GM21723 (cell line): ENCODE results near the gene SNRNP70.
"Not testable (repeated sequence)": the region's sequence is repeated elsewhere in the genome, so short reads cannot be mapped to it uniquely, and the experiment has no call there.

Source experiments
- ATAC-seq: cut with Tn5 transposase; IDR thresholded peaks from one replicate; pipeline ENCODE4 v1.9.1; 2021; ENCODE audit warnings: mild to moderate bottlenecking, moderate library complexity; ENCODE audit not compliant: unreplicated experiment

SNRNP70 gene

DNA sequence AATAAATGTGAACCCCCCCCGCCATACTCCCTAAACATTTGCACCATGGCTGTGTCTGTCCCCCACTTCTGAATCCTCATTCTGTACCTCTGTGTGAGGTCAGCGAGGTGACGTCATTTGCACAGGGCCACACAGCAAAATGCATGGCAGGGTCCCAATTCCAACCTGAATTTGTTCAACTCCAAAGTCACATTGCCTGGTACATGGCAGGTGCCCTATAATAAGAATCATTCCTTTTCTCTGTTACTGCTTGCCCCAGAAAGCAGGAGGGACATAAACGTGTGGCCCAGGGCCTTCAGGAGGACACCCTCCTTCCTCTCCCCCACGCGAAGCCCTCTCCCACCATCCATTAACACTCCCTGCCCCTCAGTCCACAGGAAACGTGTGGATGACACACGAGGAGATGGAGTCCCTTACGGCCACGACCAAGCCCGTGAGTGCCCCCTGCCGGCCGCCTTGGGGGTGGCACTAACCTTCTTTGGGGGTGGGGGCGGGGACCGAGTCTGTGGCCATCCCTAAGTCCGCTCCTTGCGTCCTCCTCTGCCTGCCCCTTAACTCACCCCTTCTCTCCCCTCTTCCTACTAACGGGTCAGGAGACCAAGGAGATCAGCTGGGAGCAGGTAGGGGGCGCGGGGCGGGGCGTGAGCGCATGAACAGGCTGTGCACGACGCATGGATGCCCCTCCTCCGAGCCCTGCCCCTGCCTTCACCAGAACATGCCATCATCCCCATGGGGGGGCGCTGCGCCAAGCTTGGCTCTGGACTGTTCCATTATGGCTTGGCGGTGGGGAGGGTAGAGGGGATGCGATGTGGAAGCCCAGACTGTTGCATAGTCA, 60.5 kb downstream of the SNRNP70 start:
- ATAC-seq: no peak

DNA sequence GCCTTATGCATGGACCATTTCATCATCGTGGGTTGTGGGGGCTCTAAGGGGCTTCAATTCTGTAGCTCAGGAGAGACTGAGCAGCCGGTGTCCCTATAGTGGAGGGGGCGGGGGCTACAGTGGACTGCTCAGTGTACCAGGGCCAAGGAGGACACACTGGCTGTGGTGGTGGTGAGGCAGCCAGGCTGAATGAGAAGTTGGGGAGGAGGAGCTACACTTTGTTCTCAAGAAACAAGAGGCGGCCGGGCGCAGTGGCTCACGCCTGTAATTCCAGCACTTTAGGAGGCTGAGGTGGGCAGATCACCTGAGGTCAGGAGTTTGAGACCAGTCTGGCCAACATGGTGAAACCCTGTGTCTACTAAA, 61.1 kb downstream of the SNRNP70 start:
- ATAC-seq: not testable (repeated sequence)

DNA sequence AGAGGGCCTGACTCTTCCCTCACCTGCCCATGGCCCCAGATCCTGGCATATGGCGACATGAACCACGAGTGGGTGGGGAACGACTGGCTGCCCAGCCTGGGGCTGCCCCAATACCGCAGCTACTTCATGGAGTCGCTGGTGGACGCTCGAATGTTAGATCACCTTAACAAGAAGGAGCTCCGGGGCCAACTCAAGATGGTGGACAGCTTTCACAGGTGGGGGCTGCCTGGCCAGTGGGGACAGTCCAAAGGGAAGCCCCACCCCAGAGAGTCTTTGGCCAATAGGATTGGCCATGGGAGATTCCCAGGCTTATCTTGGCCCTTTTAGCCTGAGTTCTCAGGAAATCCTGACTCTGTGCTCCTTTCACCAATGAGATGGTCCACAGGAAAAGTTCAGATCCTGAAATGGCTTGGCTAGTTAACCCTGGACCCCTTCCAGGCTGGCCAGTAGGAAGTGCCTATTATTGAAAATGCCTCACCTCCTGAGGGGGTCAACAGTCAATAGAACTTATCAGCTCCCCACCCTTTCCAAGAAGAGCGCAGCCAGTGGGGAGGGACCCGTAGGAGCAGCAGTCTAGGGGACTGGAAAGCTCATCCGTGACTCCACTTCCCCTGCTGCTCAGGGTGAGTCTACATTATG, 62.9 kb downstream of the SNRNP70 start:
- no peak for ATAC-seq

DNA sequence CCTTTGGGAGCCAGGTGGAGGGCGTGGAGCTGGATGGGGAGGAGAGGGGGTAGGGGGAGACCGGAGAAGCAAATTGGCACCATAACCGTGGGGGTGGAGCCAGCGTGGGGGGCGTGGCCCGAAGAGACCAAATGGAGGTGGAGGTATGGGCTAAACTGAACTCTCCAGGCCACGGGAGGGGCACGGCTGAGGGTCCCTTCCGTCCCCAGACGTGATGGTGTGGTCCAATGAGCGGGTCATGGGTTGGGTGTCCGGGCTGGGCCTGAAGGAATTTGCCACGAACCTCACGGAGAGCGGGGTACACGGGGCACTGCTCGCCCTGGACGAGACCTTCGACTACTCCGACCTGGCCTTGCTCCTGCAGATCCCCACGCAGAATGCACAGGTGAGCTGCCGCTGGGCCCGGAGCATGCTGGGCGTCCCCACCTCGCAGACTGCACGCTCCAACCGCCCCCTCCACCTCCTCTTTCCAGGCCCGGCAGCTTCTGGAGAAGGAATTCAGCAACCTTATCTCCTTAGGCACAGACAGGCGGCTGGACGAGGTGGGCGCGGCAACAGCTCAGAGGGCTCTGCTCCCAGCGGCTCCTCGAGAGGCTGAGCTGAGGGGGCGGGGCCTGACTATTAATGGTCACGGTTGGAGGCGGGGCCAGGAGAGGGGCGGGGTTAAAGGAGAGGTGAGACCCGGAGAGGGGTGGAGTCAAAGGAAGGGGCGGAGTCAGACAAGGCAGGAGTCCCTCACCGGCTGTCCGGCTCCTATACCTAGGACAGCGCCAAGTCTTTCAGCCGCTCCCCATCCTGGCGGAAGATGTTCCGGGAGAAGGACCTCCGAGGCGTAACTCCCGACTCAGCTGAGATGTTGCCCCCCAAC, 63.8 kb downstream of the SNRNP70 start:
- no peak for ATAC-seq

GRCh38 chr19:49149652-49150105, 64.4 kb downstream of the SNRNP70 start:
- ATAC-seq: no peak

GRCh38 chr19:49150106-49150943, 65.1 kb downstream of the SNRNP70 start:
- no peak for ATAC-seq

- no peak for ATAC-seq
Observed at GRCh38 chr19:49150944-49151243, 65.6 kb downstream of the SNRNP70 start.

DNA sequence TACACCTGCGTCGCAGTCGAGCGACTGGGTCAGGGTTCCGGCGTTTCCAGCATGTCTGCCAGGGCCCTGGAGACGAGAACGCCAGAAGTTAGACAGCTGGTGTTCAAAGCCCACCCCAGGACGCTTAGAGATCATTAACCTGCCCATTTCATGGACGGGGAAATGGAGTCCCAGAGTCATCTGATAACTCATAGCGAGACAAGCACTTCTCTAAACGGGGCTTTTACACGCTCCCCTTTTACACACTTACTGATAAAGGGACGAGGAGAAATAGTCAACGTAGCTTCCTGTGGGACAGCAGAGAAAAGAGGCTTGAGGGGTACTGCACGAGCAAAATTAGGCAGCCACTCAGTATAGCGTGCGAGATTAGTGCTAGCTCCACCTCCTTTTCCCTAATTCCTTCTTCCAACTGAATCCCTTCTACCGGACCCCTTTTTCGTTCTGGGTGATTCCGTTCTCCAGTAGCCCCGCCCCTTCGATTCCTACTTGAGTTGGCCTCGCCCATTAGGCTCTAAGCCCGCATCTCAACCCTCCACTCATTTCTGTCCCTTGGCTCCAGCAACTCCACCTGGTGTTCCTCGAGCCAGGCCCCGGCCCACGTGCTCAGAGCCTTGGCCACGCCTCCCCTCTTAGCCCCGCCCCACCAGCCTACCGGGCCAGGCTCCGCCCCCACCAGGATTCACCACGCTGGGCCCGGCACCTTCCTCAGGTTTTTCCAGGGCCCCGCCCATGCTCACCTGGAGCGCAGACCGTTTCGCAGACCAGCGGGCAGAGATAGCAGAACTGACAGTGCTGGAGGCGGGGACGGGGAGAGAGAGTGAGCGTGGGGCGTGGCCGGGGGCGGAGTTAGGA, 66.2 kb downstream of the SNRNP70 start:
- ATAC-seq: no peak

GRCh38 chr19:49152119-49152550, 66.9 kb downstream of the SNRNP70 start:
- ATAC-seq: no peak

GRCh38 chr19:49153167-49153809, 68.0 kb downstream of the SNRNP70 start:
- ATAC-seq: no peak

GRCh38 chr19:49154279-49154678, 69.0 kb downstream of the SNRNP70 start:
- no peak for ATAC-seq

DNA sequence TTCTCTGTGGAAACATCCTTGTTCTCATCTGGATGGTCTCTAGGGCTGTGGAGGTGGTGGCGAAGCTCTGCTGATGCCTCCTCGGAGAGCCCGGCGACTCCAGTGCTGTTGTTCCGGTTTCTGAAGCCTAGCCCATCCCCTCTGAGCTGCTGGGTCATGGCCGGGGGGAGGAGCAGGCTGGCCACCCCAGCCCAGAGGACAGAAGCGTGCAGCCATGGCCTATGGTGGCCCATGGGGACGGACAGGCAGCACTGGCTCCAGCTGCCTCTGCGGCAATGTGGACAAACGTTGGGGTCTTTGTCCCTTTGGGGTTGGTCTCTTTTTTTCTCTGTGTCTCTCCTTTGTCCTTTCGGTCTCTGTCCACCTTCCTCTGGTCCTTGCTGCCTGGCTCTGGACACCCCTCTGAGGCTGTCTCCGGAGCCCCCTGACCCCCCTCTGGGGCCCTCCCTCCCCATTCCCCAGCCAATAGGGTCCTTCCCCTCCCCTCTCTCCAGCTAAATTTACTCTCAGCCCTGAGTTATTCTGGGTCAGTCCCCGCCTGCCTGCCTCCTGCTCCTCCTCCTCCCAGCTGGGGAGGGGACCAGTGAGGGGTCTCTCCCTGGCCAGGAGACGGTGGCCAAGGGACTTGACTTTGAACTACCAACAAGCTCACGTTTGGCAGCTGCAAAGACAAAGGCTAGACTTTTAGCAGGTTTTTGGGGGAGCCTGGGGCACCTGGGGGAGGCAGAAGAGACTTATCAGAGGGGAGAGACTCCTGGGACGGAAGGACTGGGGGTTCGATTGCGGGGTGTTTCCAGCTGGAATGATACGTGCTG, 70.0 kb downstream of the SNRNP70 start, which contains the start of gene HRC:
HRC (minus strand) TSS at position 392 of the 815 bp plus-strand sequence; CDS start at position 233, 159 bp downstream.
- no peak for ATAC-seq

GRCh38 chr19:49155820-49156346, 70.6 kb downstream of the SNRNP70 start:
- no peak for ATAC-seq

DNA sequence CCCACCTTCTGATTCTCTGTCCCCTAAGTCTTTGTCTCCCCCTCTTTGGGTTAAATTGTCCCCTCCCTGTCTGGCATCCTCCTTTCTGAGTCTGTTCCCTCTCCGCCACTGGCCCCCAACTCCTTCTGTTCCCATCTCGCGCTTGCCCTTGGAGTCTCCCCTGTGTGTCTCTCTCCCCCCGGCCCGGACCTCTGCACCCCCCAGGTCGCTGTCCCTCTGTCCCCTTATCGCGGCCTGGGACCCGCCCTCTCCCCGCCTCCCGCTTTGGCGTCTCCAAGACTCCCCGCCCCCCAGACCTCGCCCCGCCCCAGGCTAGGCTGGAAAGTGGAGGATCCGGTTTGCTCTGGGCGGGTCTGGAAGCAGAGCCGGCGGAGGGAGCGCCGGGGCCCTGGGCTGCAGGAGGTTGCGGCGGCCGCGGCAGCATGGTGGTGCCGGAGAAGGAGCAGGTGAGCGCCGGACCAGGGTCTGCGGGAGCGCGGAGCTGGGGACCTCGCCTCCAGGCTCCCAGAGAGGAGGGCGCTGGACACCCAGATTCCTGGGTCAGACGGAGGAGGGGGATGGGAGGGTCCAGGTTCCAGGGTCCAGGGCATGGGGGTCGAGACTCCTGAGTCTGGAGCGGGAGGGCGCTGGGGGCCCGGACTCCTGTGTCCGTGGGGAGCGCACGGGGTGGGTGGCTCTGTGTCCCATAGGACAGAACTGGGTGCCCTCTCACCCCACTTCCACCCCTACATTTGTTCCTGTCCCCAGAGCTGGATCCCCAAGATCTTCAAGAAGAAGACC, 72.4 kb downstream of the SNRNP70 start, which contains the start of gene TRPM4:
TRPM4 (plus strand) TSS at position 348 of the 780 bp plus-strand sequence; CDS start at position 423, 75 bp downstream.
- no peak for ATAC-seq
